ENCODE results near the gene VIM. TPM values are rescaled to one million over a fixed set of nuclear protein-coding genes. Genes with fewer than 3 reads are reported as not detected.
"Not testable (repeated sequence)": the region's sequence is repeated elsewhere in the genome, so short reads cannot be mapped to it uniquely, and the experiment has no call there.

The VIM gene
- total RNA-seq, 2 donors from 2014 or later, result 1,558 to 2,042 TPM

- DNase-seq (peak in 1 of 3 donors; percentile 29), ATAC-seq (peak; percentile 83)
- Mint-ChIP-seq H3K36me3 (ENCODE audit: low read depth) (no peaks in the 10 kb centered on the region), H3K27me3 (peaks cover 4% of the 10 kb centered on the region), H3K4me3 (no peak overlapping the region), H3K4me1 (peaks cover 4% of the 10 kb centered on the region), H3K27ac (peak overlapping the region; percentile 66)
- no peaks in the 10 kb centered on the region for H3K9me3 ChIP-seq (ENCODE audit: control insufficient read depth, low read length, poor library complexity, severe bottlenecking)
These were observed 29.7 kb downstream of the VIM start for GRCh38 chr10:17257466-17258321.

- no peaks in the 10 kb centered on the region for H3K9me3 ChIP-seq (ENCODE audit: control insufficient read depth, low read length, poor library complexity, severe bottlenecking)
- Mint-ChIP-seq H3K4me3 (no peak overlapping the region), H3K4me1 (peaks cover 1% of the 10 kb centered on the region), H3K27me3 (peaks cover 7% of the 10 kb centered on the region), H3K27ac (no peak overlapping the region), H3K36me3 (ENCODE audit: low read depth) (no peaks in the 10 kb centered on the region)
- ATAC-seq (no peak), DNase-seq (no peak)
These were observed 34.5 kb downstream of the VIM start for GRCh38 chr10:17262502-17262901.

- Mint-ChIP-seq H3K4me1 (no peaks in the 10 kb centered on the region), H3K27ac (no peak overlapping the region), H3K36me3 (ENCODE audit: low read depth) (no peaks in the 10 kb centered on the region), H3K27me3 (peaks cover 16% of the 10 kb centered on the region), H3K4me3 (no peak overlapping the region)
- no peaks in the 10 kb centered on the region for H3K9me3 ChIP-seq (ENCODE audit: control insufficient read depth, low read length, poor library complexity, severe bottlenecking)
- DNase-seq, result no peak
- no peak for ATAC-seq
These were observed 35.5 kb downstream of the VIM start for GRCh38 chr10:17263580-17263979.

- H3K4me3 Mint-ChIP-seq, result no peak overlapping the region
- no peaks in the 10 kb centered on the region for H3K36me3 Mint-ChIP-seq (ENCODE audit: low read depth)
- no peaks in the 10 kb centered on the region for H3K4me1 Mint-ChIP-seq
- no peak overlapping the region for H3K27ac Mint-ChIP-seq
- ATAC-seq, result no peak
- no peak for DNase-seq
- peaks cover 30% of the 10 kb centered on the region for H3K27me3 Mint-ChIP-seq
- no peaks in the 10 kb centered on the region for H3K9me3 ChIP-seq (ENCODE audit: control insufficient read depth, low read length, poor library complexity, severe bottlenecking)
These were observed 37.4 kb downstream of the VIM start for GRCh38 chr10:17265468-17265867.

- peaks cover 30% of the 10 kb centered on the region for H3K27me3 Mint-ChIP-seq
- H3K36me3 Mint-ChIP-seq (ENCODE audit: low read depth); ATAC-seq: not testable (repeated sequence)
These were observed 38.5 kb downstream of the VIM start for GRCh38 chr10:17266549-17266948.

GRCh38 chr10:17272648-17273047 lies 44.6 kb downstream of the VIM start:
- H3K27ac Mint-ChIP-seq, result no peak overlapping the region
- ATAC-seq (no peak), DNase-seq (no peak)
- no peaks in the 10 kb centered on the region for H3K36me3 Mint-ChIP-seq (ENCODE audit: low read depth)
- no peaks in the 10 kb centered on the region for H3K4me1 Mint-ChIP-seq
- peaks cover 23% of the 10 kb centered on the region for H3K27me3 Mint-ChIP-seq
- no peaks in the 10 kb centered on the region for H3K9me3 ChIP-seq (ENCODE audit: control insufficient read depth, low read length, poor library complexity, severe bottlenecking)
- no peak overlapping the region for H3K4me3 Mint-ChIP-seq

More at GRCh38 chr10:17266549-17266948, 38.5 kb downstream of the VIM start:
- H3K4me3 Mint-ChIP-seq; DNase-seq; H3K27ac Mint-ChIP-seq; H3K4me1 Mint-ChIP-seq; H3K9me3 ChIP-seq (ENCODE audit: control insufficient read depth, low read length, poor library complexity, severe bottlenecking): not testable (repeated sequence)

GRCh38 chr10:17273403-17273802 lies 45.4 kb downstream of the VIM start:
- Mint-ChIP-seq H3K27ac (peak overlapping the region; percentile 74), H3K4me1 (no peaks in the 10 kb centered on the region)
- ATAC-seq, result no peak

GRCh38 chr10:17276756-17277424 lies 48.8 kb downstream of the VIM start:
- no peaks in the 10 kb centered on the region for H3K9me3 ChIP-seq (ENCODE audit: control insufficient read depth, low read length, poor library complexity, severe bottlenecking)
- H3K27me3 Mint-ChIP-seq, result no peaks in the 10 kb centered on the region
- H3K4me3 Mint-ChIP-seq, result no peak overlapping the region
- H3K36me3 Mint-ChIP-seq (ENCODE audit: low read depth), result no peaks in the 10 kb centered on the region
- no peak for DNase-seq
- ATAC-seq, result no peak
- no peaks in the 10 kb centered on the region for H3K4me1 Mint-ChIP-seq
- no peak overlapping the region for H3K27ac Mint-ChIP-seq

More at GRCh38 chr10:17273403-17273802, 45.4 kb downstream of the VIM start:
- no peaks in the 10 kb centered on the region for H3K9me3 ChIP-seq (ENCODE audit: control insufficient read depth, low read length, poor library complexity, severe bottlenecking)
- no peak for DNase-seq
- no peak overlapping the region for H3K4me3 Mint-ChIP-seq
- H3K36me3 Mint-ChIP-seq (ENCODE audit: low read depth), result no peaks in the 10 kb centered on the region
- H3K27me3 Mint-ChIP-seq, result peaks cover 16% of the 10 kb centered on the region

- H3K9me3 ChIP-seq (ENCODE audit: control insufficient read depth, low read length, poor library complexity, severe bottlenecking), result no peaks in the 10 kb centered on the region
- Mint-ChIP-seq H3K27ac (no peak overlapping the region), H3K4me1 (no peaks in the 10 kb centered on the region), H3K36me3 (ENCODE audit: low read depth) (no peaks in the 10 kb centered on the region), H3K27me3 (no peaks in the 10 kb centered on the region), H3K4me3 (no peak overlapping the region)
- no peak for ATAC-seq
- DNase-seq, result no peak
These were observed 50.7 kb downstream of the VIM start for GRCh38 chr10:17278607-17279240.

GRCh38 chr10:17282311-17282710 lies 54.3 kb downstream of the VIM start:
- ATAC-seq (no peak), DNase-seq (no peak)
- H3K4me1 Mint-ChIP-seq, result no peaks in the 10 kb centered on the region
- H3K4me3 Mint-ChIP-seq, result no peak overlapping the region
- H3K27ac Mint-ChIP-seq, result no peak overlapping the region
- no peaks in the 10 kb centered on the region for H3K9me3 ChIP-seq (ENCODE audit: control insufficient read depth, low read length, poor library complexity, severe bottlenecking)
- no peaks in the 10 kb centered on the region for H3K36me3 Mint-ChIP-seq (ENCODE audit: low read depth)
- peaks cover 4% of the 10 kb centered on the region for H3K27me3 Mint-ChIP-seq

- ATAC-seq (no peak), DNase-seq (no peak)
- H3K4me3 Mint-ChIP-seq, result no peak overlapping the region
- H3K9me3 ChIP-seq (ENCODE audit: control insufficient read depth, low read length, poor library complexity, severe bottlenecking), result no peaks in the 10 kb centered on the region
- peaks cover 42% of the 10 kb centered on the region for H3K27me3 Mint-ChIP-seq
- no peak overlapping the region for H3K27ac Mint-ChIP-seq
- peaks cover 2% of the 10 kb centered on the region for H3K4me1 Mint-ChIP-seq
- peaks cover 2% of the 10 kb centered on the region for H3K36me3 Mint-ChIP-seq (ENCODE audit: low read depth)
These were observed 58.8 kb downstream of the VIM start for GRCh38 chr10:17286562-17287550.

Measured in T-helper 17 cell (primary cell).